HepG2 (cell line): Measurements from ENCODE around the gene BICRA. TPM values are rescaled to one million over a fixed set of nuclear protein-coding genes. Genes with fewer than 3 reads are reported as not detected.

Experiments used
- AGO2 ChIP-seq: fragments of 200-400 bp; formaldehyde crosslinking; optimal IDR thresholded peaks from 2 replicates; pipeline ENCODE3; 2017; ENCODE audit warnings: mild to moderate bottlenecking, low read depth, low read length, moderate library complexity
- HDAC6 ChIP-seq: fragments of 200-600 bp; sonication (generic); IDR thresholded peaks from 2 replicates; pipeline ENCODE4 v1.7.0; 2017; ENCODE audit warnings: mild to moderate bottlenecking, antibody characterized with exemption, low read length, low read depth
- HOXA7 ChIP-seq: sonication (generic); formaldehyde crosslinking; IDR thresholded peaks from 2 replicates; pipeline ENCODE4 v1.8.1; 2022; ENCODE audit warnings: mild to moderate bottlenecking, missing genetic modification reagents, moderate library complexity
- JDP2 ChIP-seq: sonication (generic); formaldehyde crosslinking; IDR thresholded peaks from 2 replicates; pipeline ENCODE4 v1.8.1; 2022; ENCODE audit warnings: missing genetic modification reagents, borderline replicate concordance
- KLF9 ChIP-seq: IDR thresholded peaks from 2 replicates; pipeline ENCODE4 v1.6.1; 2016; ENCODE audit warnings: low read depth
- MAF1 ChIP-seq: sonication (generic); formaldehyde crosslinking; IDR thresholded peaks from 2 replicates; pipeline ENCODE4 v1.5.0; 2020; ENCODE audit warnings: missing genetic modification reagents, borderline replicate concordance
- MLLT10 ChIP-seq: sonication (generic); formaldehyde crosslinking; IDR thresholded peaks from 2 replicates; pipeline ENCODE4 v1.4.0; 2020; ENCODE audit warnings: missing genetic modification reagents
- PAX8 ChIP-seq: sonication (generic); formaldehyde crosslinking; IDR thresholded peaks from 2 replicates; pipeline ENCODE4 v1.8.0; 2022; ENCODE audit warnings: mild to moderate bottlenecking, missing genetic modification reagents, borderline replicate concordance
- POGZ ChIP-seq: sonication (generic); formaldehyde crosslinking; IDR thresholded peaks from 2 replicates; pipeline ENCODE4 v1.4.0; 2020; ENCODE audit warnings: mild to moderate bottlenecking, missing genetic modification reagents
- PRDM4 ChIP-seq: sonication (generic); formaldehyde crosslinking; IDR thresholded peaks from 2 replicates; pipeline ENCODE4 v1.9.0; 2021; ENCODE audit warnings: missing genetic modification reagents, borderline replicate concordance
- SKI ChIP-seq: fragments of 450-650 bp; IDR thresholded peaks from one replicate; pipeline ENCODE4 v1.6.1; 2018; ENCODE audit warnings: mild to moderate bottlenecking; ENCODE audit not compliant: partially characterized antibody
- SMAD9 ChIP-seq: sonication (generic); formaldehyde crosslinking; IDR thresholded peaks from 2 replicates; pipeline ENCODE4 v1.5.1; 2020; ENCODE audit warnings: mild to moderate bottlenecking, missing genetic modification reagents
- TRIM24 ChIP-seq: sonication (generic); formaldehyde crosslinking; IDR thresholded peaks from 2 replicates; pipeline ENCODE4 v1.8.0; 2022; ENCODE audit warnings: mild to moderate bottlenecking, missing genetic modification reagents
- U2AF1 ChIP-seq: fragments of 200-400 bp; formaldehyde crosslinking; optimal IDR thresholded peaks from 2 replicates; pipeline ENCODE3; 2017; ENCODE audit warnings: mild to moderate bottlenecking, low read depth, low read length
- ZMYM3 ChIP-seq: sonication (generic); formaldehyde crosslinking; IDR thresholded peaks from 2 replicates; pipeline ENCODE4 v1.5.1; 2020; ENCODE audit warnings: mild to moderate bottlenecking, missing genetic modification reagents
- ZNF230 ChIP-seq: sonication (generic); formaldehyde crosslinking; IDR thresholded peaks from 2 replicates; pipeline ENCODE4 v1.4.0; 2020; ENCODE audit warnings: mild to moderate bottlenecking, missing genetic modification reagents
- ZNF234 ChIP-seq: sonication (generic); formaldehyde crosslinking; conservative IDR thresholded peaks from 2 replicates; pipeline ENCODE4 v1.5.1; 2020; ENCODE audit warnings: mild to moderate bottlenecking, missing genetic modification reagents
- ZNF569 ChIP-seq: sonication (generic); formaldehyde crosslinking; IDR thresholded peaks from 2 replicates; pipeline ENCODE4 v1.5.0; 2020; ENCODE audit warnings: mild to moderate bottlenecking, missing genetic modification reagents, moderate library complexity, borderline replicate concordance
- ZNF670 ChIP-seq: sonication (generic); formaldehyde crosslinking; IDR thresholded peaks from 2 replicates; pipeline ENCODE4 v1.8.0; 2022; ENCODE audit warnings: mild to moderate bottlenecking, missing genetic modification reagents, borderline replicate concordance
- ZNF704 ChIP-seq: sonication (generic); formaldehyde crosslinking; IDR thresholded peaks from 2 replicates; pipeline ENCODE4 v1.8.1; 2023; ENCODE audit warnings: mild to moderate bottlenecking, inconsistent platforms, moderate library complexity, missing genetic modification reagents, borderline replicate concordance
- polyA plus RNA-seq, 8 experiments: library from polyadenylated mRNA; depleted of rRNA in 3 of 8; stranded (reverse) in 7 of 8; unstranded in 1 of 8; fragments of >200 nt; fragmentation: Illumina TruSeq in 4 of 8; extraction: Trizol in 4 of 8; gene quantifications; 2 replicates each; pipeline versions ENCODE4 v1.2.1 to v1.2.3, GENCODE V29; 2011 to 2016; ENCODE audit warnings: low read depth in 4 of 8, missing spikeins in 1 of 8, mixed read lengths in 1 of 8; ENCODE audit not compliant: insufficient read depth in 1 of 8
- total RNA-seq, 5 experiments: library from RNA; depleted of rRNA; stranded (reverse); fragments of >200 nt; fragmentation: Illumina TruSeq; extraction: Trizol; gene quantifications; 2 replicates each; pipeline ENCODE4 v1.2.3, GENCODE V29; 2016; ENCODE audit warnings: low read depth in 1 of 5
- TF ChIP-seq, protein P1 (sequence below): sonication (generic); formaldehyde crosslinking; IDR thresholded peaks from 2 replicates; pipeline ENCODE4 v1.8.0; 2022; ENCODE audit warnings: mild to moderate bottlenecking, missing genetic modification reagents, borderline replicate concordance
- TF ChIP-seq, protein P2 (sequence below): sonication (generic); formaldehyde crosslinking; IDR thresholded peaks from 2 replicates; pipeline ENCODE4 v1.4.0; 2020; ENCODE audit warnings: missing genetic modification reagents

Gene BICRA
- total and polyA plus RNA-seq, 2 of the 13 experiments (the other 11 are each of a cell fraction or from before 2014, with no cell fraction given) = 0.55 to 0.71 TPM

GRCh38 chr19:47608074-47608918 is 638 bp upstream of the BICRA start (continued):
- TF ChIP-seq, protein P1, sequence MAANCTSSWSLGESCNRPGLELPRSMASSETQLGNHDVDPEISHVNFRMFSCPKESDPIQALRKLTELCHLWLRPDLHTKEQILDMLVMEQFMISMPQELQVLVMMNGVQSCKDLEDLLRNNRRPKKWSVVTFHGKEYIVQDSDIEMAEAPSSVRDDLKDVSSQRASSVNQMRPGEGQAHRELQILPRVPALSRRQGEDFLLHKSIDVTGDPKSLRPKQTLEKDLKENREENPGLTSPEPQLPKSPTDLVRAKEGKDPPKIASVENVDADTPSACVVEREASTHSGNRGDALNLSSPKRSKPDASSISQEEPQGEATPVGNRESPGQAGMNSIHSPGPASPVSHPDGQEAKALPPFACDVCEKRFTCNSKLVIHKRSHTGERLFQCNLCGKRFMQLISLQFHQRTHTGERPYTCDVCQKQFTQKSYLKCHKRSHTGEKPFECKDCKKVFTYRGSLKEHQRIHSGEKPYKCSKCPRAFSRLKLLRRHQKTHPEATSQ (CRISPR knock-in tag) = no peak
- TF ChIP-seq ZNF704 (CRISPR knock-in tag) = no peak
- peak; percentile 87 for TF ChIP-seq AGO2
- no peak for TF ChIP-seq SKI
- TF ChIP-seq HDAC6 = no peak
- TF ChIP-seq ZNF569 (CRISPR knock-in tag) = no peak
- TF ChIP-seq U2AF1 = no peak
- peak; percentile 86 for TF ChIP-seq ZNF230 (CRISPR knock-in tag)
- TF ChIP-seq HOXA7 (CRISPR knock-in tag) = no peak
- peak; percentile 61; the same call in 1 of the 2 replicates for TF ChIP-seq ZNF670 (CRISPR knock-in tag)
- TF ChIP-seq ZMYM3 = peak; percentile 12; the same call in 1 of the 2 replicates
- TF ChIP-seq MLLT10 (CRISPR knock-in tag) = no peak
- TF ChIP-seq POGZ (CRISPR knock-in tag) = 0 out of 2 replicates have a peak, but pooled peaks have one; percentile 33
- no peak for TF ChIP-seq TRIM24 (CRISPR knock-in tag)
- TF ChIP-seq ZNF234 (CRISPR knock-in tag) = no peak
- TF ChIP-seq SMAD9 (CRISPR knock-in tag) = no peak
- no peak for TF ChIP-seq JDP2 (CRISPR knock-in tag)
- TF ChIP-seq KLF9 (CRISPR knock-in tag) = no peak
- TF ChIP-seq, protein P2, sequence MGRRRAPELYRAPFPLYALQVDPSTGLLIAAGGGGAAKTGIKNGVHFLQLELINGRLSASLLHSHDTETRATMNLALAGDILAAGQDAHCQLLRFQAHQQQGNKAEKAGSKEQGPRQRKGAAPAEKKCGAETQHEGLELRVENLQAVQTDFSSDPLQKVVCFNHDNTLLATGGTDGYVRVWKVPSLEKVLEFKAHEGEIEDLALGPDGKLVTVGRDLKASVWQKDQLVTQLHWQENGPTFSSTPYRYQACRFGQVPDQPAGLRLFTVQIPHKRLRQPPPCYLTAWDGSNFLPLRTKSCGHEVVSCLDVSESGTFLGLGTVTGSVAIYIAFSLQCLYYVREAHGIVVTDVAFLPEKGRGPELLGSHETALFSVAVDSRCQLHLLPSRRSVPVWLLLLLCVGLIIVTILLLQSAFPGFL (CRISPR knock-in tag) = 0 out of 2 replicates have a peak, but pooled peaks have one; percentile 34
- TF ChIP-seq MAF1 (CRISPR knock-in tag) = no peak
- TF ChIP-seq PAX8 = 0 out of 2 replicates have a peak, but pooled peaks have one; percentile 31
- TF ChIP-seq PRDM4 (CRISPR knock-in tag) = no peak
